GM19438 (cell line): Measurements from ENCODE around the gene CCL3.
"Not testable (repeated sequence)": the region's sequence is repeated elsewhere in the genome, so short reads cannot be mapped to it uniquely, and the experiment has no call there.

Experiments used
- ATAC-seq: cut with Tn5 transposase; IDR thresholded peaks from one replicate; pipeline ENCODE4 v1.9.1; 2021; ENCODE audit warnings: low read depth; ENCODE audit not compliant: unreplicated experiment

CCL3 gene

GRCh38 chr17:36117505-36118382 is 27.8 kb upstream of the CCL3 start:
- no peak for ATAC-seq

DNA sequence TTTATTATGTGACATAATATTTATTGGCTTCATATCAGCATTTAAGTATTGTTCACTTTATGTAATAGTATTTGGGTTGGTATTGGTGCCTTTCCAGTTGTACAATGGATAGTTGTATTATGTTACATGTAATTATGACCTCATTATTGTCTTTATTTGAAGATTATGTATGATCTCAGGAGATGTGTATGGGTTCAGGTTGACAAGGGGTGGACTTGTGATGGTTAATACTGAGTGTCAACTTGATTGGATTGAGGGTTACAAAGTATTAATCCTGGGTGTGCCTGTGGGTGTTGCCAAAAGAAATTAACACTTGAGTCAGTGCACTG is 25.7 kb upstream of the CCL3 start:
- ATAC-seq, result not testable (repeated sequence)

DNA sequence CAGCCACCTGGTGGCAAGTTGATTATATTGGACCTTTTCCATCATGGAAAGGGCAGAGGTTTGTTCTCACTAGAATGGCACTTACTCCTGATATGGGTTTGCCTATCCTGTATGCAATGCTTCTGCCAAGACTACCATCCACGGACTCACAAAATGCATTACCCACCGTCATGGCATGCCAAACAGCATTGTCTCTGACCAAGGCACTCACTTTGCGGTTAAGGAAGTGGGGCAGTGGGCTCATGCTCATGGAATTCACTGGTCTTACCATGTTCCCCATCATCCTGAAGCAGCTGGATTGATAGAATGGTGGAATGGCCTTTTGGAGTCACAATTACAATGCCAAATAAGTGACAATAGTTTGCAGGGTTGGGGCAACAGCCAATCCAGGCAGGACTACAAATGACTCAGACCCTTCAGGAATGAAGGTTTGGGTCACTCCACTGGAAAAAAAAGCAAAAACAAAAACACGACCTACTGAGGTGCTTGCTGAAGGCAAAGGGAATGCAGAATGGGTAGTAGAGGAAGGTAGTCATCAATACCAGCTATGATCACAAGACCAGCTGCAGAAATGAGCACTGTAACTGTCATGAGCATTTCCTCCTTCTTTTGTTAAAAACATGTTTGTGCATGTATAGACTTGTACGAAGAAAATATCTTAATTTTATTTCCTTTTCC is 25.2 kb upstream of the CCL3 start:
- ATAC-seq, result not testable (repeated sequence)

DNA sequence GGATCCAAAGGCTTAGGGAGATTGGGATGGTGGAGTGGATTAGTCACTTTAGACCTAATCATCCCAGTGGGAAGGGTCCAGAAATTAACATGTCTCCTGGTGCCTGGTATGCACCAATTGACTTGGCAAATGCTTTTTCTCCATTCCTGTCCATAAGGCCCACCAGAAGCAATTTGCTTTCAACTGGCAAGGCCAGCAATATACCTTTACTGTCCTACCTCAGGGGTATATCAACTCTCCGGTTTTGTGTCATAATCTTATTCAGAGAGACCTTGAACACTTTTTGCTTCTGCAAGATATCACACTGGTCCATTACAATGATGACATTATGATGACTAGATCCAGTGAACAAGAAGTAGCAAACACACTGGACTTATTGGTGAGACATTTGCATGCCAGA is 23.2 kb upstream of the CCL3 start:
- ATAC-seq, result not testable (repeated sequence)

- no peak for ATAC-seq
These were observed 22.6 kb upstream of the CCL3 start for GRCh38 chr17:36112572-36112971.

- no peak for ATAC-seq
These were observed 21.1 kb upstream of the CCL3 start for GRCh38 chr17:36111068-36111490.

GRCh38 chr17:36108265-36108664 is 18.3 kb upstream of the CCL3 start:
- ATAC-seq, result not testable (repeated sequence)

- ATAC-seq, result no peak
These were observed 17.7 kb upstream of the CCL3 start for GRCh38 chr17:36107660-36108059.

GRCh38 chr17:36106493-36106835 is 16.5 kb upstream of the CCL3 start:
- no peak for ATAC-seq

DNA sequence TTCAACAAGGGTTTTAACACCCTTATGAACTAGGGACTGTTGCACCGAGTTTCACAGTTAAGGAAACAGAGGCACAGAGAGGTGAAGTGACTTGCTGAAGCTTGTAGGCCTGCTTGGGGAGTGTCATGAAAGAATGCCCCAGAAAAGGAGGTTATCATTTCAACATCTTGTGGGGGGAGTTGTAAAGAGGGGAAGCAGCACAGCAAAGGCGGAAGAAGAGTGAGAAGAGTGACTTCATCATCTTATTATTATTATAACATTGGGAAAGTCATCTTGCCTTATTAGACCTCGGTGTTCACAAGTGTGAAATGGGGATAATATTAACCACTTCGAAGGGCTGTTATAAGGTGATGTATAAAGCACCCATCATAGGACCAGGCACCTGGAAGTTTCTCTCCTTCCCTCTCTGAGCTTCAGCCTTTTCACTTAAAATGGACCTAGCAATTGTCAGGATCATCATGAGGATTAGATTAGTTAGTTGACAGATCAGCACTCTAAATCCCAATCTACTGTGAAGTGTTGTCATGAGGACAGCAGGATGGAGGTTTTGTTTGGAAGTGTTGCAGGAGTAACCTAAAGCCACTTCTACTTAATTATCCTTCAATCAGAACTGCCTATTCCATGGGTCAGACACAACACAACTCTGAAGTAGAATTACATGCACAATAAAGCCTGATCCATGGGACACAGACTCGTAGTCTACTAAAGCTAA is 16.0 kb upstream of the CCL3 start:
- no peak for ATAC-seq

GRCh38 chr17:36104701-36105181 is 14.8 kb upstream of the CCL3 start:
- no peak for ATAC-seq

DNA sequence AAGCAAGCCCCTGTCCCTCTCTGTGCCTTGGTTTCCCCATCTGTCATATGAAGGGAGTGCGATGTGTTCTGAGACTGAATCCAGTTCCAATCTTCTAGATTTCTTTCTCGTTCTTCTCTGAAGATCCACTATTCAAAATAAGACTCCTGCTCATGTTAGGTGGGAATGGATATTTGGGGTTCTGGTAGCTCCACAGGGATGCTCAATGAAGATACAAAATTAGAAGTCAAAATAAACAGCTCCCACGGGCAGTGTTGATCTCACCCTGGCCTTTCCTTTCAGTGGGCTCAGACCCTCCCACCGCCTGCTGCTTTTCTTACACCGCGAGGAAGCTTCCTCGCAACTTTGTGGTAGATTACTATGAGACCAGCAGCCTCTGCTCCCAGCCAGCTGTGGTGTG is 14.3 kb upstream of the CCL3 start:
- not testable (repeated sequence) for ATAC-seq

DNA sequence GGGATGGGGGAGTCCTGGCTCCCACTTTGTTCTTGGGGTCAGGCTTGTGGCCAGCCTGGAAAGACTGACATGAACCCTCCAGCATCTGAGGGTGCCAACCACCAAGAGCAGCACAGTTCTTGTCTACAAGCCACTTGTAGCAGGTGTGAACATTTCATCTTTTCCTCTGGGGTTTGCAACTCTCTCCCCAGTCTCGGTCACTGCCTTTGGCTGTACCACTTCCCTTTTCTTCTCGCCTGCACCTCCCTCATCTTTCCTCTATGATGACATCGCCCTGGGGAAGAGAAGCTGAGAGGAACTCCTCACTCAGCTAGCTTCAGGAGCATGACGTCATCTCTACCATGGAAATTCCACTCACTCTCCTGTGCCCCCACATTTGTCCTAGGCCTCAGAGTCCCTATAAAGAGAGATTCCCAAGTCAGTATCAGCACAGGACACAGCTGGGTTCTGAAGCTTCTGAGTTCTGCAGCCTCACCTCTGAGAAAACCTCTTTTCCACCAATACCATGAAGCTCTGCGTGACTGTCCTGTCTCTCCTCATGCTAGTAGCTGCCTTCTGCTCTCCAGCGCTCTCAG is 13.5 kb upstream of the CCL3 start, which contains the start of gene CCL4:
Gene CCL4 (plus strand): TSS at position 427 of the 575 bp plus-strand sequence. CDS start 79 bp downstream, at position 506.
- peak; percentile 73 for ATAC-seq

DNA sequence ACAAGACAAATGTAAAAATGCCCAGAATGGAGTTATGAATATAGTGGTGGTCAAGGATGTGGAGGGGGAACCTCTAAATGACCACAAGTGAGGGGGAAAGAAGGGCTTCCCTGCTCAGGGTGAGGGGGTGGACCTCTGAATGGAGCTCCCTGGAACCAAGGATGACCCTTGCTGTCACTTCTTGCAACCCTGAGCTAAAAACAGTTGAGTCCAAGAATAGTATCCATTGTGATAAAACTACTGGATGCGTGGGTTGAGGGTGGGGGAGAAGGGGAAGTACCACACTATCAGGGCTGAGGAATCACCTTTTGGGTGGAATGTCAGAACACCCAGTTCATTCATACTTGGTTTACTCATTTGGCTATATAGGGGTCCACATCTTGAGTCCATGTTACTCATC is 9.1 kb upstream of the CCL3 start:
- not testable (repeated sequence) for ATAC-seq

- ATAC-seq, result no peak
These were observed 6.0 kb upstream of the CCL3 start for GRCh38 chr17:36095992-36096391.

- ATAC-seq, result no peak
These were observed 4.8 kb upstream of the CCL3 start for GRCh38 chr17:36094746-36095145.

- ATAC-seq, result no peak
These were observed 4.3 kb upstream of the CCL3 start for GRCh38 chr17:36094232-36094631.

GRCh38 chr17:36092715-36093114 is 2.8 kb upstream of the CCL3 start:
- not testable (repeated sequence) for ATAC-seq

- no peak for ATAC-seq
These were observed 2.3 kb upstream of the CCL3 start for GRCh38 chr17:36092230-36092629.

DNA sequence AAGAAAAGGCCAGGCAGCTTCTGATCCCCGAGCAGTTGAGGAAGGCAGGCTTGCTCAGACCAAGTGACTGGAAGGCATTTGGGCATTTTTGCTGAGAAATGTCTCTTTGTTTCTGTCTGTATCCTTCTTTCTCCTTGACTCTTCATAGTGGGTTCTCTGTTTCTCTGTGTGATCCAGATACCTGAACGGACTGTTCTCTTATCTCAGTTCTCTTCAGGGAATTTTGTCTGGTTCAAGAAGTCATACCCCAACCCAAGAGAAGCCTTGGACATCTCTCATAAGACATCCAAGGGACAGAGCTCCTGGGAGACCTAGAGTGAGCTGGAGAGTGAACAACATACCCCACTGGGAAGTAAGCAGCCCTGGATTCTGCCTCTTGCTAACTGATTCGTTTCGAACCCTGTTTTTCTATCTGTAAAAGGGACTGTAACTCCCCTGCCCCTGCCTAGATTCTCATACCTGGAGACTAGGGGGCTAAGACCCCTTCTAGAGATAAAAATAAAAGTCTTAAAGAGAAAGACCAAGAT is 541 bp downstream of the CCL3 start:
- no peak for ATAC-seq
